Lung (tissue), 12 donors: Measurements from ENCODE around the gene IRGC. TPM values are rescaled to one million over a fixed set of nuclear protein-coding genes. Genes with fewer than 3 reads are reported as not detected.

ENCODE experiments used
- ATAC-seq: fragments of 200-7000 bp; cut with Tn5 transposase; one replicate; pipeline ENCODE4 v1.9.1; 2020; ENCODE audit warnings: moderate number of reproducible peaks; ENCODE audit not compliant: insufficient read depth, low FRiP score
- DNase-seq, 3 donors: peaks; one replicate each; pipeline ENCODE4 v3.0.0-alpha.2; 2013 to 2017
- H3K27ac ChIP-seq, 2 donors: one replicate each; pipeline ENCODE4 v1.5.1; 2013; ENCODE audit warnings: mild to moderate bottlenecking in 2 of 2, moderate library complexity in 2 of 2, control low read depth in 1 of 2, inconsistent platforms in 1 of 2, low read depth in 1 of 2, low read length in 1 of 2
- H3K27me3 ChIP-seq, 3 donors: one replicate each; pipeline ENCODE4 v1.5.1; 2013; ENCODE audit warnings: low read length in 2 of 3; ENCODE audit not compliant: control insufficient read depth in 3 of 3, insufficient read depth in 3 of 3
- H3K36me3 ChIP-seq, 4 donors: one replicate each; pipeline ENCODE4 v1.5.1; 2013; ENCODE audit warnings: low read length in 4 of 4, mild to moderate bottlenecking in 1 of 4, moderate library complexity in 1 of 4; ENCODE audit not compliant: control insufficient read depth in 4 of 4, insufficient read depth in 4 of 4
- H3K4me1 ChIP-seq, 5 donors: one replicate each; pipeline ENCODE4 v1.5.1; 2013; ENCODE audit warnings: low read length in 5 of 5, mild to moderate bottlenecking in 2 of 5, moderate library complexity in 1 of 5; ENCODE audit not compliant: control insufficient read depth in 5 of 5, insufficient read depth in 5 of 5
- H3K4me3 ChIP-seq: one replicate; pipeline ENCODE4 v1.5.1; 2013; ENCODE audit warnings: mild to moderate bottlenecking, control low read depth, moderate library complexity
- H3K9ac ChIP-seq, 2 donors: one replicate each; pipeline ENCODE4 v1.5.1; 2013; ENCODE audit warnings: low read length in 2 of 2, control low read depth in 1 of 2; ENCODE audit not compliant: insufficient read depth in 1 of 2
- H3K9me3 ChIP-seq, 4 donors: one replicate each; pipeline ENCODE4 v1.5.1; 2013; ENCODE audit warnings: low read length in 3 of 4, mild to moderate bottlenecking in 1 of 4, moderate library complexity in 1 of 4; ENCODE audit not compliant: control insufficient read depth in 4 of 4, insufficient read depth in 3 of 4
- WGBS, 2 donors: extraction: QIAGEN DNeasy Blood & Tissue Kit; methylation state at CpG; one replicate each; pipeline ENCODE4 v1.1.7; 2013; 5-methylcytosine and 5-hydroxymethylcytosine counted together
- polyA plus RNA-seq, 2 donors: library from polyadenylated mRNA; stranded (reverse); fragments of 200-250 nt; gene quantifications; one replicate each; pipeline ENCODE4 v1.2.1, GENCODE V29; 2013
- total RNA-seq, 2 donors: library from RNA; depleted of rRNA in 1 of 2; stranded (reverse); fragments of >200 nt in 1 of 2; gene quantifications; one replicate each; pipeline ENCODE4 v1.2.1, GENCODE V29; 2014 to 2021
- TF ChIP-seq, protein P1 (sequence below): IDR thresholded peaks from 2 replicates; pipeline ENCODE4 v1.5.1; 2012; ENCODE audit warnings: mild to moderate bottlenecking; ENCODE audit errors: control extremely low read depth, extremely low read depth
- donor health status: control.
- donor health status: control.
- donor health status: Bipolar disorder and iron deficiency.
- donor health status: healthy.
- donor health status: DM: yes; HTN: yes; CAD: no.

The IRGC gene
- total and polyA plus RNA-seq, 4 donors, result not detected

DNA sequence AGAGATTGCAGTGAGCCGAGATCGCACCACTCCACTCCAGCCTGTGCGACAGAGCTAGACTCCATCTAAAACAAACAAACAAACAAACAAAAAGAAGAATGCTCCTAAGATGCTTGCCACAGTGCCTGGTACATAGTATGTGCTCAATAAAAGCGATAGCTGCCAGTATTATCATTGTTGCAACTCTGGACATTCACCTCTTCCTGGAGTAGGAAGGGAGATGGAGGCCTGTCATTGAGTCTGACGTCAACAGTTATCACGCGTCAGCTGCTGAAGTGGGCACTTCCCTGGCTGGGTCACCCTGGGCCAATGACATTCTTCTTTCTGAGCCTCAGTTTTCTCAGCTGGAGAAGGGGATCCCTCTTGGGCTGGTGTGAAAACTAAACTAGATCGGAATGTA lies 41.7 kb upstream of the IRGC start:
- Histone ChIP-seq H3K36me3 (no peaks in the 10 kb centered on the region), H3K9me3 (no peaks in the 10 kb centered on the region), H3K9ac (no peak overlapping the region), H3K4me3 (no peak overlapping the region), H3K4me1 (peaks cover 0 to 11% (median 0%) of the 10 kb centered on the region in 5 donors), H3K27me3 (peaks cover 0 to 4% (median 0%) of the 10 kb centered on the region in 3 donors), H3K27ac (peak overlapping the region in 1 of 2 donors; percentile 89)
- TF ChIP-seq, protein P1, sequence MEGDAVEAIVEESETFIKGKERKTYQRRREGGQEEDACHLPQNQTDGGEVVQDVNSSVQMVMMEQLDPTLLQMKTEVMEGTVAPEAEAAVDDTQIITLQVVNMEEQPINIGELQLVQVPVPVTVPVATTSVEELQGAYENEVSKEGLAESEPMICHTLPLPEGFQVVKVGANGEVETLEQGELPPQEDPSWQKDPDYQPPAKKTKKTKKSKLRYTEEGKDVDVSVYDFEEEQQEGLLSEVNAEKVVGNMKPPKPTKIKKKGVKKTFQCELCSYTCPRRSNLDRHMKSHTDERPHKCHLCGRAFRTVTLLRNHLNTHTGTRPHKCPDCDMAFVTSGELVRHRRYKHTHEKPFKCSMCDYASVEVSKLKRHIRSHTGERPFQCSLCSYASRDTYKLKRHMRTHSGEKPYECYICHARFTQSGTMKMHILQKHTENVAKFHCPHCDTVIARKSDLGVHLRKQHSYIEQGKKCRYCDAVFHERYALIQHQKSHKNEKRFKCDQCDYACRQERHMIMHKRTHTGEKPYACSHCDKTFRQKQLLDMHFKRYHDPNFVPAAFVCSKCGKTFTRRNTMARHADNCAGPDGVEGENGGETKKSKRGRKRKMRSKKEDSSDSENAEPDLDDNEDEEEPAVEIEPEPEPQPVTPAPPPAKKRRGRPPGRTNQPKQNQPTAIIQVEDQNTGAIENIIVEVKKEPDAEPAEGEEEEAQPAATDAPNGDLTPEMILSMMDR, result no peak
- DNase-seq (no peak), ATAC-seq (no peak)
- WGBS, 2 donors, result 58 to 79% methylated on average over 8 of the region's 8 CpGs

DNA sequence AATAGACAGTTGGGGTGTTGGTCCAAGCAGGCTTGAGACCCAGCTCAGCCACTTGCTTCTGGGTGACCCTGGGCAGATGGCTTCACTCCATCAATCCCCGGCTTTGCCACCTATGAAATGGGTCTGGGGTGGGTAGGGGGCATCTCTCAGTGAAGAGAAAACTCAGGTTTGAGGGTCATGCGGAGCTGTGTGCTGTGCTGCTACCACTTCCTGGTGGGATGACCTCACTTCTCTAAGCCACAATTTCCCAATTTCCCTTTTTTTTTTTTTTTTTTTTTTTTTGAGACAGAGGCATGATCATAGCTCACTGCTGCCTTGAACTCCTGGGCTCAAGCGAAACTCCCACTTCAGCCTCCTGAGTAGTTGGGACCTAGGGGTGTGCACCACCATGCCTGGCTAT lies 41.3 kb upstream of the IRGC start:
- DNase-seq (no peak), ATAC-seq (no peak)
- Histone ChIP-seq H3K9me3 (no peaks in the 10 kb centered on the region), H3K4me1 (peaks cover 0 to 7% (median 0%) of the 10 kb centered on the region in 5 donors), H3K27me3 (peaks cover 0 to 4% (median 0%) of the 10 kb centered on the region in 3 donors), H3K4me3 (no peak overlapping the region), H3K27ac (peak overlapping the region in 1 of 2 donors; percentile 89), H3K9ac (no peak overlapping the region), H3K36me3 (no peaks in the 10 kb centered on the region)
- TF ChIP-seq, protein P1, result no peak
- WGBS, 2 donors, result 41 to 69% methylated on average over 3 of the region's 3 CpGs

DNA sequence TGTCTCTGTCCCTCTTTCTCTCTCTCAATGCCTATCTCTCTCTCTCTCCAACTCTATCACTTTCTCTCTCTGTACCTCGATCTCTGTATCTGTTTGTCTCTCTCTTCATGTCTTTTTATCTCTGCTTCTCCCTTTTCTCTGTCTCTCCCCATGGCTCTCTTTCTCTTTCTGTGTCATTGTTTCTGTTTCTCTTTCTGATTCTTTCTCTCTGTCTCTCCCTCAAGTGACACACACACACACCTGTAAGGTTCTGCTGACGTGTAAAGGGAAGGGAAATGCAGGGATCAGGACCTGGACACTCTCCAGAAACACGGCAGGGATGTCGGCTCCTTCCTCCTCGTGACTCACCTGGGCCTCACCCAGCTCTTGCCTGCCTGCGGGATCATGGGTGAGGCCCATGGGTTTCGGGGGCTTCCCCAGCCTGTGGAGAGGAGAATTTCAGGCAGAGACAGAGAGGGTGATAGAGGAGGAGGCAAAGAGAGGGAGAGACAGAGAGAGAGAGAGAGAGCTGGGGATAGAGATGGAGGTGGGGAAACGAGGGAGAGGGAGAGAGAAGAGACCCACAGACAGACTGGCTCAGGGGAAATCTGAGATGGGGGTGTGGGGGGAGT lies 40.5 kb upstream of the IRGC start:
- Histone ChIP-seq H3K9ac (no peak overlapping the region), H3K36me3 (no peaks in the 10 kb centered on the region), H3K27ac (peak overlapping the region in 1 of 2 donors; percentile 20), H3K4me1 (no peaks in the 10 kb centered on the region), H3K9me3 (no peaks in the 10 kb centered on the region), H3K4me3 (no peak overlapping the region), H3K27me3 (peaks cover 0 to 4% (median 0%) of the 10 kb centered on the region in 3 donors)
- peak; percentile 32 for ATAC-seq
- DNase-seq, result no peak
- WGBS, 2 donors, result 29 to 34% methylated on average over 8 of the region's 8 CpGs
- TF ChIP-seq, protein P1, result no peak

DNA sequence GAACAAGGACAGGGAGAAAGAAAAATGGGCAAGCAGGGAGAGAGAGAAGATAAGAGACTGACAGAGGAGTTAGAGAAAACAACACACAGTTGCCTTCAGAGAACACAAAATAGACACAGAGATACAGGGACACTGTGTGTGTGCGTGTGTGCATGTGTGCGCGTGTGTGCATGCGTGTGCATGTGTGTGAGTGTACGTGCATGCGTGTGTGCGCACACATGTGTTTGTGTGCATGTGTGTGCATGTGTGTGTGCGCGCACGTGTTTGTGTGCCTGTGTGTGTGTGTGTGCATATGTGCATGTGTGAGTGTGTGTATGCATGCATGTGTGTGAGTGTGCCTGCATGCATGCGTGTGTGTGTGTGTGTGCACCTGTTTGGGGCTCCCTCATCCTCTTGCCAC lies 40.0 kb upstream of the IRGC start:
- Histone ChIP-seq H3K9me3 (no peaks in the 10 kb centered on the region), H3K4me1 (no peaks in the 10 kb centered on the region), H3K9ac (no peak overlapping the region), H3K36me3 (no peaks in the 10 kb centered on the region), H3K4me3 (no peak overlapping the region), H3K27ac (no peak overlapping the region), H3K27me3 (peaks cover 0 to 4% (median 0%) of the 10 kb centered on the region in 3 donors)
- ATAC-seq, result no peak
- DNase-seq, result no peak
- TF ChIP-seq, protein P1, result no peak
- WGBS, 2 donors, result 85 to 90% methylated on average over 11 of the region's 11 CpGs
